Measurements from ENCODE around the gene ANKRD66. TPM values are rescaled to one million over a fixed set of nuclear protein-coding genes. Genes with fewer than 3 reads are reported as not detected.
A peak's percentile ranks its signal among the peaks of the same experiment; 100 is the strongest.

The ANKRD66 gene
- total and polyA plus RNA-seq, 8 donors = 0.73 to 20.5 TPM; not detected in 6

- Histone ChIP-seq H3K27ac (no peak overlapping the region), H3K4me3 (no peak overlapping the region), H3K4me1 (peaks cover 11 to 17% (median 16%) of the 10 kb centered on the region in 4 donors), H3K9me3 (no peaks in the 10 kb centered on the region), H3K27me3 (peaks cover 0 to 31% (median 13%) of the 10 kb centered on the region in 3 donors), H3K36me3 (no peaks in the 10 kb centered on the region)
- DNase-seq = peak in 1 of 2 donors; percentile 11
- no peak for TF ChIP-seq POLR2AphosphoS5 (IDR thresholded peaks at IDR 0.05)
- TF ChIP-seq CTCF (IDR thresholded peaks at IDR 0.05) = no peak
- TF ChIP-seq POLR2A (IDR thresholded peaks at IDR 0.05) = no peak
- TF ChIP-seq EP300 (IDR thresholded peaks at IDR 0.05) = no peak
- intact Hi-C loops (cut with DNase I; ENCODE audit: low total_unique reads) = no loop called here
- WGBS, 5 donors = 44 to 60% (median 57%) methylated on average over 4 of the region's 4 CpGs
Observed at GRCh38 chr6:46730921-46731461, 15.7 kb upstream of the ANKRD66 start.

- Histone ChIP-seq H3K4me1 (peaks cover 11 to 20% (median 16%) of the 10 kb centered on the region in 4 donors), H3K27ac (no peak overlapping the region), H3K4me3 (no peak overlapping the region), H3K9me3 (no peaks in the 10 kb centered on the region), H3K27me3 (peaks cover 0 to 54% (median 16%) of the 10 kb centered on the region in 3 donors), H3K36me3 (no peaks in the 10 kb centered on the region)
- WGBS, 5 donors = 85 to 96% (median 94%) methylated on average over 2 of the region's 2 CpGs
- intact Hi-C loops (cut with DNase I; ENCODE audit: low total_unique reads) = no loop called here
- DNase-seq = no peak
- TF ChIP-seq POLR2AphosphoS5 (IDR thresholded peaks at IDR 0.05) (no peak), CTCF (IDR thresholded peaks at IDR 0.05) (no peak), POLR2A (IDR thresholded peaks at IDR 0.05) (no peak), EP300 (IDR thresholded peaks at IDR 0.05) (no peak)
Observed at GRCh38 chr6:46733341-46733801, 13.4 kb upstream of the ANKRD66 start.

DNA sequence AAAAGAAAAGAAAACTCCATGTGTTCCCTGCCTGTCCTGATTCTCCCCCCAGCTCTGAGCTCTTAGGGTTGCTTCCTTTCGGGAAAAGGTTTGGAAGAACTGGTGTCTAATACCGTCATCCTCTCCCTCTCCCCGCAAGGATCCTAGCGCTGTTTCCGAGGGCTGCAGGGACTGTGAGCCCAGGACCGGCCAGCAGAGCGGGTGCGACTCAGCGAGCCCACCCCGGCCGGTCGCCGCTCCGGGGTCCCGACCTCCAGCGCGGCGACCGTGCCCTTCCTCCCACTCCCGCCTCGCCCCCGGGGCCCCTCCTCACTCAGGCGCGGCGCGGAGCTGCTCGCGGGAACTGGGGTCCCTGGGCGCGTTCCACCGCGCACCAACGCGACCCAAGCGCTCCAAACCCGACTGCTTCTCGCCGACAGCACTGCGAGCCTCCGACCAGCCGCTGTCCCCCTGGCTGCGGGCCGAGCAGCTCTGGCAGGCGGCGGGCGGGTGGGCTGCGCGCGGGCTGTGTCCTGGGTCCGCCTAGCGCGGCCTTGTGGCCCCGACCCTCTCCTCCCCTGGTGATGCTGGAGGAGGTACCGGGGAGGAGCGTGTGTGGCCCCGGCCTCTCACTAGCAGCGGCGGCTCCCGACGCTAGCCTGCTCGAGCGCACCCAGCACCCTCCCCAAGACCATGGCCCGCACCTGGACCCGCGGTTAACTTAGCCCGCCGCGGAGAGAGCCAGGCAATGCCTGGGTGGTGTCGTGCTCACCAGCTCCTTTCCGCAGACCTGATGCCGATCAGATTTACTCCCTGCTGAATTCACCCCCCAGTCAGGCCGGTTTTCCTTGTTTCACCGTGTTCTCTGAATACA, 11.6 kb upstream of the ANKRD66 start, which contains the start of gene PLA2G7:
Gene PLA2G7, minus strand, starts transcription at position 509 of the 853 bp plus-strand sequence. CDS start 12,484 bp downstream, outside the sequence.
- intact Hi-C loops (cut with DNase I; ENCODE audit: low total_unique reads) = no loop called here
- DNase-seq = peak in 1 of 2 donors; percentile 74
- H3K27ac ChIP-seq = peak within 1 kb of the TSS in 2 of 5 donors; percentile 28 to 43

More for the DNA sequence above, 11.6 kb upstream of the ANKRD66 start, which contains the start of gene PLA2G7:
- peaks cover 11 to 20% (median 16%) of the 10 kb centered on the region in 4 donors for H3K4me1 ChIP-seq
- H3K4me3 ChIP-seq = peak within 1 kb of the TSS; percentile 54 to 70 (median 57)
- TF ChIP-seq CTCF (IDR thresholded peaks at IDR 0.05) = no peak
- TF ChIP-seq POLR2AphosphoS5 (IDR thresholded peaks at IDR 0.05) = no peak
- TF ChIP-seq POLR2A (IDR thresholded peaks at IDR 0.05) = no peak
- TF ChIP-seq EP300 (IDR thresholded peaks at IDR 0.05) = no peak
- peaks cover 0 to 65% (median 16%) of the 10 kb centered on the region in 3 donors for H3K27me3 ChIP-seq
- 1 to 2% (median 1%) methylated on average over 26 to 73 of the region's 73 CpGs for WGBS, 5 donors
- no peaks in the 10 kb centered on the region for H3K9me3 ChIP-seq
- no peaks in the 10 kb centered on the region for H3K36me3 ChIP-seq

Data from stomach (tissue), 9 donors.